GM19455 (cell line): ENCODE results near the gene RTP1.
"Not testable (repeated sequence)": the region's sequence is repeated elsewhere in the genome, so short reads cannot be mapped to it uniquely, and the experiment has no call there.

Experiments used
- ATAC-seq: cut with Tn5 transposase; IDR thresholded peaks from one replicate; pipeline ENCODE4 v1.9.1; 2021; ENCODE audit not compliant: unreplicated experiment

Gene RTP1, protein sequence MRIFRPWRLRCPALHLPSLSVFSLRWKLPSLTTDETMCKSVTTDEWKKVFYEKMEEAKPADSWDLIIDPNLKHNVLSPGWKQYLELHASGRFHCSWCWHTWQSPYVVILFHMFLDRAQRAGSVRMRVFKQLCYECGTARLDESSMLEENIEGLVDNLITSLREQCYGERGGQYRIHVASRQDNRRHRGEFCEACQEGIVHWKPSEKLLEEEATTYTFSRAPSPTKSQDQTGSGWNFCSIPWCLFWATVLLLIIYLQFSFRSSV

DNA sequence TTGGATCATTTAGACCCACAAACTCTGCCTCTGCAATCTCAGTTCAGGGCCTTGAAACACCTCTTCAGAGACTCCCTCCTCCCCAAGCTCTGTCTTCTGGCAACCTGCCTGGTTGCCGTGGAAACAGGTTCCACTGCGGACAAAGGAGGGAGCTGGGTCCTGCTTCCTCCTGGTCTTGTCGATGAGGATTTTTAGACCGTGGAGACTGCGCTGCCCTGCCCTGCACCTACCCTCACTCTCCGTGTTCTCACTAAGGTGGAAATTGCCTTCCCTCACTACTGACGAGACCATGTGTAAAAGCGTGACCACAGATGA lies at the start of gene RTP1:
RTP1 (plus strand) TSS at position 152 of the 315 bp plus-strand sequence; CDS start at position 182, 30 bp downstream.
- no peak for ATAC-seq

GRCh38 chr3:187150186-187150585 lies 47.1 kb upstream of the RTP1 start:
- ATAC-seq: no peak

DNA sequence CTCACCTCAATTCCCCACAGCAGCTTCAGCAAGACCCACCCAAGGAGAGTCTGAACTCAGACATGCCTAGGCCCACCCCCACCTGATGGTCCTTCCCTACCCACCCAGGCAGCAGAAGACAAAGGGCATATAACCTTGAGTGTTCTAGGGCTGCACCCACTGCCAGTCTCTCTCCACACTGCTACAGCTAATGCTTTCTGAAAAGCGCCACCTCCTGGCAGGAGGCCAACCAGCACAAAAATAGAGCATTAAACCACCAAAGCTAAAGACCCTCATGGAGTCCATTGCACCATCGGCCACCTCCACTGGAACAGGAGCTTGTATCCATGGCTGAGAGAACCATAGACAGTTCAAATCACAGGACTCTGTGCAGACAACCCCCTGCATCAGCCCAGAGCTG lies 46.7 kb upstream of the RTP1 start:
- ATAC-seq: no peak

GRCh38 chr3:187161556-187161955 lies 35.7 kb upstream of the RTP1 start:
- ATAC-seq: no peak

GRCh38 chr3:187162265-187162953 lies 34.9 kb upstream of the RTP1 start:
- ATAC-seq: no peak

DNA sequence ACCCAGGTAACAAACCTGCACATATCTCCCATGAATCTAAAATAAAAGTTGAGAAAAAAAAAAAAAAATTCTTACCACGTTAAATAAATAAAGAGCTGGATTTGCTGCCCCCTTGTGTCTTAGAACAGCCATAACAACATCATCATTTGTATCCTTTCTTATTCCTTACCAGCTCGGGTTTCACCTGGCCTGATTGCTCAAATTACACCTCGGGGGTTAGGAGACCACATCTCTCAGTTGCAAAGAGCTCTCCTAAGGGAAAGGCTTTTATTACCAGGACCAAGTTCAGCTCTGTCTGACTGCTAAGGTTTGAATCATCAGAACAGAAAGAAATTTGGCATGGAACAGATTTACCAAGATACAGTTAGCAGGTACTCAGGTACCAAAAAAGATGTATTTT lies 32.1 kb upstream of the RTP1 start:
- no peak for ATAC-seq

GRCh38 chr3:187166750-187167149 lies 30.5 kb upstream of the RTP1 start:
- ATAC-seq: no peak

- ATAC-seq: no peak
Observed at GRCh38 chr3:187167777-187168176, 29.5 kb upstream of the RTP1 start.

DNA sequence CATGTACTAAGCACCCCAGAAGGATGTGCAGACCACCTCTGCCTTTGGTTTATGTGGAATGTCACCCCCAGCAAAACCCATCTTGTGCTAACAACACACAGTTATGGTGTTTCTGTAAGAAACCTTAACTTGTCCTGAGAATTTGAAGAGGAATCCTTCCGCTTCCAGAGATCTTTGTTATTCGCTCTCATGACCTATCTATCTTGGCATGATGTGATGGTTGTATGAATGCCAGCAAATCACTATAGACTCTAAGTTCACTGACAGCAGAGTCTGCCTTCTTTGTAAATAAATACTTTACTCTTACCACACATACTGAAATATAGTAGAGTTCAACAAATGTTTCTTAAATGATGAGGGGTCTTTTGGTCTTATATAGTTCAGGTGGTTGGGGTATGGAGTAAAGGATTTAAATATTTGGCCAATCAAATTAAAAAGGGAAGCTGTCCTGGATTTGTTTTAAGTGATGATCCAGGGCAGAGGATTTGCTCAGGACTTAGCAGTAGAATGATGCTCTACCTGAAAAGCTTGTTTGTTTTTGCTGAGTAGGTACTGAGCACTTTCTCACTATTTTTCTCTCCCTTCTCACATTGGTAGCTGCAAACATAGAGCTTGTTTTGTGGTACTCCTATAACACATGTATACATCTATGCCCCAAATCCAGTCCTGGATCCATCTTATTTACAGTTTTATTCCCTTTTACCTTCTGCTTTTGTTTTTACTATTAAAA lies 27.9 kb upstream of the RTP1 start:
- no peak for ATAC-seq

- ATAC-seq: not testable (repeated sequence)
Observed at GRCh38 chr3:187170911-187171310, 26.4 kb upstream of the RTP1 start.

- no peak for ATAC-seq
Observed at GRCh38 chr3:187172929-187173328, 24.4 kb upstream of the RTP1 start.

DNA sequence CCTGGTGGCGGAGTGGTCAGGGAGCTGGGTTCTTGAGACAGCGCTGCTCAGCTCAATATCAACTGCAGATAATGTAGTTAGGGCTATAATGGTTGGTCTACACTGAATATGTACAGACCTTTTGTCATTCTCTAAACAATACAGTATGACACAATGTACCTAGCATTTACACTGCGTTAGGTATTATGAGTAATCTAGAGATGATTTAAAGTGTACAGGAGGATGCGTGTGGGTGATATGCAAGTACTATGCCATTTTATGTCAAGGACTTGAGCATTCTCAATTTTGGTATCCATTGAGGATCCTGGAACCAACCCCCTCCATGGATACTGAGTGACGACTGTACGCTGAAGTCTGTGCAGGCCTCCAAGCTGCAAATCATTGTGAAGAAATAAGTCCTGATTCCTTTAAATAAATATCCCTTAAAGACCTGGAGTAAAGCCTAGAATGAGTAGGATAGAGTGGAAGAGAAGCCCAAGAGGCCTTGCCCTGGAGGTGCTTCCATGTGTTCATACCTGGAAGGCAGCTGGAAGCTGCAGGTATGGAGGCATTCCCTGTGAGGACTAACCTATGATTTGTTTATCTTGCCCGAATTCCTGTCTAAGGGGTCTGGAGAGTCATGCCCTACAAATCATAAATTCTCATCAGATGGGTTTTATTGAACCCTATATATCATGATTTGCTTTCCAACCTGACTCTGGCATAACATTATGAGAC lies 15.7 kb upstream of the RTP1 start:
- ATAC-seq: no peak

DNA sequence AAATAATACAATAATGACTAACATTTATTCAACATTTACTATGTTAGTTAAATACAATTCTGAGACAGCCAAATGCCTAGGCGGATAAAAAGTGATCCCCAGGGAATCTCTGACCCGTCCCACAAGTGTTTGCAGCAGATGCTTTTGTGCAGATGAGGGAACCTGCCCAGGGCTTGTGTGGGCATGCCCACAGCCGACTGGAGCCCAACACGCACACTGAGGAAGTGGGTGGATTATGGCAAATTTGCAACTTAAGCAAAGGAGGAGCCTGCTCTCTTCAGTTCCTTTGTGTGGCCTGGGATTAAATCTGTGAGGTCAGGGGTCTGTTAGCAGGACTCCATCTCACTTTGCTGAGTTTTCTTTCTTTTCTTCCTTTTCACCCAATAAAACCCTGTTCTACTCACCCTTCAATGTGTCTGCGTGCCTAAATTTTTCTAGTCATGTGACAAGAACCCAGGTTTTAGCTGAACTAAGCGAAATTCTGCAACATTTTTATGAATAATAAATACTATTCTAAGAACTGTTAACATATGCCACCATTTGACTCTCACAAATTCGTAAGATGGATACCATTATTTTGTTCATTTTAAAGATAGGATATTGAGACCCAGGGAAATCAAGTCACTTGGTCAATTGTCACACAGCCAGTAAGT lies 13.9 kb upstream of the RTP1 start:
- ATAC-seq: no peak

DNA sequence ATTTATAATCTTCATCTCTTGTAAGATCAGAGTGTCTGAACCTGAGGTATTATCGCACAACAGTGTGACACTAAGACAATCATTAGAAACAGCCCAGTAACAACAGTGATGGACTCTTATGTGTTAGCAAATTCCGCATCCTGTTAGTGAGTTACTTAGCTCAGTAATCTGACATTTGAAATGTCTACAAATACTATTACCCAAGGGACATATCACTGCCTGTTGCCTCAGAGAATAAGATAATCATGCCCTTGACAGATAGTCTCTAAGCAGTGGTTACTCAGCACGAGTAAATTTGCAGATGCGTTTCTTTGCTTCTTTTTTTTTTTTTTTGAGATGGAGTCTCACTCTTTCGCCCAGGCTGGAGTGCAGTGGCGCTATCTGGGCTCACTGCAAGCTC lies 13.4 kb upstream of the RTP1 start:
- ATAC-seq: no peak

GRCh38 chr3:187185759-187186158 lies 11.5 kb upstream of the RTP1 start:
- ATAC-seq: no peak

DNA sequence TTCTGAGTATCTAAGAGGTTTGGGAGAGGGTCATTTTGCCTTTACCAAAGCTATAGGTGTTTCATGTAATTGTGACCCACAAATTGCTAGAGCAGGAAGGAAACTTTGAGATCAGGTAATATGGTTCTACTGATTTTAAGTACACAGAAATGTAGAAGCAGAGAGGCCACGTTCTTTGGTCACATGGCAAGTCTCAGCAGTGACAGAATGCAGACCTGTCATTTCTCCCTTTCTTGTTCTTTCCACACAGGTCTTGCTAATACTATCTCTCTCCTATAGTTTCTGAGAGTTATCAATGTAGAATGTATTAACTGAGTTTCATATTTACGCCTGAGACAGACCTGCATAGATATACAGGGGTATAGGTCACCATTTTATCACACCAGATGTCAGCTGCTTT lies 10.9 kb upstream of the RTP1 start:
- no peak for ATAC-seq

DNA sequence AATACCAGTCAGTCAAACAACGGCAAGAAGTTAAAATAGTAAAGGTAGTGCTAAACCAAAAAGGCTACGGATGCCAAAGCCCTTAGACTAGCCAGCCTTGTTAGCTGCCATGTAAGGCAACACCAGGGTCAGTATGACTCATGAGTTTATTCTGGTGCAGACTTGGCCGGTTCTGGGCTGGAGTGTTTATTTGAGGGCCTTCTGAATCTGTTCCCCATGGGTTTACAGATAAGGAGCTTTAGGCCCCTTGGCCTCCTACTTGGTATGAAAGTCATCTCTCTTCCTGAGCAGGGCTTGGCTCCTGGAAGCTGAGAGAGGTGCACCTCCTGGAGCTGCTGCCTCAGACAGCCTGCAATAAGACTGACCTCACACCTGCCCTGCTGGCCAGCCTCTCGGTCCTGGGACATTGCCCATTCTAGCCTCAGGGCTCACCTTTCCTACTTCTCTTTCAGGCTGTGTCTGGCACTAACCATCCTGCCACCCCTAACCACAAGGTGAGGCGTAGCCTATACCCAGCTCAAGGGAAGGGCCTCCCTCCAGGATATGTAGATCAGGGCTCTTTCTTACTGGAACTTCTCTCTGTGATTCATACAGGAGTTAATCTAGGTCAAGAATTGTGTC lies 10.4 kb upstream of the RTP1 start:
- no peak for ATAC-seq

- ATAC-seq: no peak
Observed at GRCh38 chr3:187188931-187189330, 8.4 kb upstream of the RTP1 start.

- no peak for ATAC-seq
Observed at GRCh38 chr3:187191271-187191670, 6.0 kb upstream of the RTP1 start.

DNA sequence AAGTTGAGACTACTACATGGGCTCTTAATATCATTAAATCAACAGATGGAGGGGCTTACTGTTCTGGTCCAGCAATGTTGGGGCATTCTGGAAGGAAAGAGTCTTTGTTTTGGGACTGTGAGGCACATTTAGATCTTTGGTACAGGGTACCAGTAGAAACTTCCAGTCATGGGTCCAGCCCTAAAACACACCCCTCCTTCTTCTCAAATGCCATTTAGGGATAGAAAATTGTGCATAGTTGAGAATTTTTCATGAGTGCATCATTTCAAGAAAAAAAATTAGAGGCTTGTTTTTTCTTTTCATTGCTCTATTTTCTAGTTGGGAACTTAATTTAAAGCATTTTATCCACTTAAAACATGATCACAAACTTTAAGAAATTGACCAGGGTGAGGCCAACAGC lies 4.1 kb upstream of the RTP1 start:
- no peak for ATAC-seq
